ENCODE results near the gene PKIG. TPM values are rescaled to one million over a fixed set of nuclear protein-coding genes. Genes with fewer than 3 reads are reported as not detected.

The PKIG gene
- polyA plus RNA-seq, 1 donor (not counting 4 experiments of a cell fraction or from before 2014, with no cell fraction given), result 6.6 TPM

DNA sequence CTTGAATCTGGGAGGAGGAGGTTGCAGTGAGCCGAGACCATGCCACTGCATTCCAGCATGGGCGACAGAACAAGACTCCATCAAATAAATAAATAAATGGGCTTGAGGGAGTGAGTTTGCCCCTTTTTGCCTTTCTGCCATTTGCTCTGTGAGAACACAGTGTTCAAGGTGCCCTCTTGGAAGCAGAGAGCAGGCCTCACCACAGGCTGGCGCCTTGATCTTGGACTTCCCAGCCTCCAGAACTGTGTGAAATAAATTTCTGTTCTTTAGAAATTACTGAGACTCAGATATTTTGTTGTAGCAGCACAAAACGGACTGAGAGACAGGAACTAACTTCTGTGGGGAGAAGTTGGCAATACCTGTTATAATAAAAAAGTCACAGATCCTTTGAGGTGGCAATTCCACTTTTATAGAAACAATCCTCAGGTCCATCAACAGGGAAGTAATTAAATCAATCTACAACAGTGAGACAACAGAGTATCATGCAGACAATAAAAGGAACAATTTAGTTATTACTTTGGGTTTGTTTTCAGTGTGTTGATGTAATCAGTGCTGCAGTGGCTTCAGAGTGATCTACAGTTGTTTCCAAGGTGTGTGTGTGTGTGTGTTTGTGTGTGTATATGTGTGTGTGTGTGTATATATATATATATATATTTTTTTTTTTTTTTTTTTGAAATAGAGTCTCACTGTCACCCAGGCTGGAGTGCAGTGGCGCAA lies 24.5 kb downstream of the PKIG start:
- H2AFZ ChIP-seq (ENCODE audit: control insufficient read depth, low read length), result no peak overlapping the region
- no peaks in the 10 kb centered on the region for H3K79me2 ChIP-seq (ENCODE audit: control insufficient read depth, insufficient read depth, low read length)
- dilution Hi-C loops (cut with MboI; ENCODE audit: extremely low pct_ligation_motif_present, low sequenced_read_pairs), result no loop called here

DNA sequence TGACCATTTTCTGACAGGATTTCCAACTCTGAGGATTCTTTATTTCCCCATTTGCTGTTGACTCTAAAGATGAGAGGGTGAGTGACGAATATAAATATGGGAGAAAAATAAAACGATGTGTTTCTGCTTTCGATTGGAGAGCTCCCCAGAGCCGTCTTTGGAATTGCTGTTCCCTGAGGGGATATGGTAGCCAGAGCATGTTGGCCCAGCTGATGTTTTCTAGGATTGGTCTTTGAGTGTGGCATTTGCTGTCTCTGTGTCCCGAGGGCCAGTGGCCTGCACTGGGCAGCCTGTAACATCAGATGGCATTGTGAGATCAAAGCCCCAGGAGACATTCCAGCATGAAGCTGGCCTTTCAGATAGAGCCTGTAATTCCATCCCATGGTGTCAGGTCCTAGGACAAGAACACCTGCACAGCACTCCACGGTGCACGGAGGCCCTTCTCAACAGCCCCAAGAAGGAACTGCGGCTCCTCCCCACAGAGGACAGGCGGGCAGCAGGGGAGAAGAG lies 26.7 kb downstream of the PKIG start:
- TF ChIP-seq, protein P1, sequence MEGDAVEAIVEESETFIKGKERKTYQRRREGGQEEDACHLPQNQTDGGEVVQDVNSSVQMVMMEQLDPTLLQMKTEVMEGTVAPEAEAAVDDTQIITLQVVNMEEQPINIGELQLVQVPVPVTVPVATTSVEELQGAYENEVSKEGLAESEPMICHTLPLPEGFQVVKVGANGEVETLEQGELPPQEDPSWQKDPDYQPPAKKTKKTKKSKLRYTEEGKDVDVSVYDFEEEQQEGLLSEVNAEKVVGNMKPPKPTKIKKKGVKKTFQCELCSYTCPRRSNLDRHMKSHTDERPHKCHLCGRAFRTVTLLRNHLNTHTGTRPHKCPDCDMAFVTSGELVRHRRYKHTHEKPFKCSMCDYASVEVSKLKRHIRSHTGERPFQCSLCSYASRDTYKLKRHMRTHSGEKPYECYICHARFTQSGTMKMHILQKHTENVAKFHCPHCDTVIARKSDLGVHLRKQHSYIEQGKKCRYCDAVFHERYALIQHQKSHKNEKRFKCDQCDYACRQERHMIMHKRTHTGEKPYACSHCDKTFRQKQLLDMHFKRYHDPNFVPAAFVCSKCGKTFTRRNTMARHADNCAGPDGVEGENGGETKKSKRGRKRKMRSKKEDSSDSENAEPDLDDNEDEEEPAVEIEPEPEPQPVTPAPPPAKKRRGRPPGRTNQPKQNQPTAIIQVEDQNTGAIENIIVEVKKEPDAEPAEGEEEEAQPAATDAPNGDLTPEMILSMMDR (optimal IDR thresholded peaks at IDR 0.05 in 1 of 3, IDR thresholded peaks at IDR 0.05 in 1 of 3, conservative IDR thresholded peaks at IDR 0.05 in 1 of 3; ENCODE audit: extremely low read depth in 1 of 3, insufficient read depth in 2 of 3, low read length in 3 of 3), result no peak
- TF ChIP-seq EZH2 (IDR thresholded peaks at IDR 0.05; ENCODE audit: low read length), result no peak
- Histone ChIP-seq H3K27ac (ENCODE audit: control insufficient read depth, insufficient read depth, low read length) (no peak overlapping the region), H4K20me1 (ENCODE audit: control insufficient read depth, extremely low read depth, insufficient read depth, low read length) (no peaks in the 10 kb centered on the region), H3K36me3 (ENCODE audit: control insufficient read depth in 2 of 2, extremely low read depth in 1 of 2, insufficient read depth in 2 of 2, low read length in 2 of 2) (no peaks in the 10 kb centered on the region), H3K9me3 (ENCODE audit: control insufficient read depth, low read depth, low read length) (no peaks in the 10 kb centered on the region), H3K9ac (ENCODE audit: control insufficient read depth, extremely low read depth, insufficient read depth, low read length) (peak overlapping the region; percentile 63), H3K4me2 (ENCODE audit: control insufficient read depth, extremely low read depth, insufficient read depth, low read depth, low read length) (peak overlapping the region; percentile 65), H3K27me3 (ENCODE audit: control insufficient read depth, extremely low read depth, insufficient read depth, low read length) (no peaks in the 10 kb centered on the region), H2AFZ (ENCODE audit: control insufficient read depth, low read length) (peak overlapping the region; percentile 79), H3K9me1 (ENCODE audit: control insufficient read depth, extremely low read depth, insufficient read depth, low read length) (no peaks in the 10 kb centered on the region), H3K4me1 (ENCODE audit: control insufficient read depth, extremely low read depth, insufficient read depth, low read length) (peaks cover 10% of the 10 kb centered on the region), H3K4me3 (ENCODE audit: control insufficient read depth in 2 of 3, extremely low read depth in 1 of 3, insufficient read depth in 2 of 3, low read depth in 1 of 3, low read length in 3 of 3) (no peak overlapping the region), H3K79me2 (ENCODE audit: control insufficient read depth, insufficient read depth, low read length) (no peaks in the 10 kb centered on the region)
- no peak for FAIRE-seq
- DNase-seq (ENCODE audit: low read depth, low spot score), result no peak
- dilution Hi-C loops (cut with MboI; ENCODE audit: extremely low pct_ligation_motif_present, low sequenced_read_pairs), result no loop called here

More for the DNA sequence above, 24.5 kb downstream of the PKIG start:
- Histone ChIP-seq H3K9me3 (ENCODE audit: control insufficient read depth, low read depth, low read length) (no peaks in the 10 kb centered on the region), H3K27me3 (ENCODE audit: control insufficient read depth, extremely low read depth, insufficient read depth, low read length) (no peaks in the 10 kb centered on the region), H3K36me3 (ENCODE audit: control insufficient read depth in 2 of 2, extremely low read depth in 1 of 2, insufficient read depth in 2 of 2, low read length in 2 of 2) (no peaks in the 10 kb centered on the region), H3K27ac (ENCODE audit: control insufficient read depth, insufficient read depth, low read length) (no peak overlapping the region), H3K9ac (ENCODE audit: control insufficient read depth, extremely low read depth, insufficient read depth, low read length) (no peak overlapping the region), H3K4me2 (ENCODE audit: control insufficient read depth, extremely low read depth, insufficient read depth, low read depth, low read length) (no peak overlapping the region), H3K9me1 (ENCODE audit: control insufficient read depth, extremely low read depth, insufficient read depth, low read length) (no peaks in the 10 kb centered on the region), H4K20me1 (ENCODE audit: control insufficient read depth, extremely low read depth, insufficient read depth, low read length) (no peaks in the 10 kb centered on the region), H3K4me1 (ENCODE audit: control insufficient read depth, extremely low read depth, insufficient read depth, low read length) (peaks cover 10% of the 10 kb centered on the region), H3K4me3 (ENCODE audit: control insufficient read depth in 2 of 3, extremely low read depth in 1 of 3, insufficient read depth in 2 of 3, low read depth in 1 of 3, low read length in 3 of 3) (no peak overlapping the region)
- DNase-seq (ENCODE audit: low read depth, low spot score) (no peak), FAIRE-seq (no peak)
- TF ChIP-seq, protein P1 (optimal IDR thresholded peaks at IDR 0.05 in 1 of 3, IDR thresholded peaks at IDR 0.05 in 1 of 3, conservative IDR thresholded peaks at IDR 0.05 in 1 of 3; ENCODE audit: extremely low read depth in 1 of 3, insufficient read depth in 2 of 3, low read length in 3 of 3), result no peak
- TF ChIP-seq EZH2 (IDR thresholded peaks at IDR 0.05; ENCODE audit: low read length), result no peak
